HUDEP-2 (cell line): Measurements from ENCODE around the gene NTPCR.

Experiments used
- DNase-seq, 76 experiments: peaks; one replicate each; lab custom pipeline; 2025; ENCODE audit not compliant: unreplicated experiment in 76 of 76; lab: John Stamatoyannopoulos, UW

Gene NTPCR

GRCh38 chr1:232956081-232956480 is 5.7 kb downstream of the NTPCR start:
- no peak for DNase-seq

GRCh38 chr1:232958067-232958466 is 7.7 kb downstream of the NTPCR start:
- no peak for DNase-seq

DNA sequence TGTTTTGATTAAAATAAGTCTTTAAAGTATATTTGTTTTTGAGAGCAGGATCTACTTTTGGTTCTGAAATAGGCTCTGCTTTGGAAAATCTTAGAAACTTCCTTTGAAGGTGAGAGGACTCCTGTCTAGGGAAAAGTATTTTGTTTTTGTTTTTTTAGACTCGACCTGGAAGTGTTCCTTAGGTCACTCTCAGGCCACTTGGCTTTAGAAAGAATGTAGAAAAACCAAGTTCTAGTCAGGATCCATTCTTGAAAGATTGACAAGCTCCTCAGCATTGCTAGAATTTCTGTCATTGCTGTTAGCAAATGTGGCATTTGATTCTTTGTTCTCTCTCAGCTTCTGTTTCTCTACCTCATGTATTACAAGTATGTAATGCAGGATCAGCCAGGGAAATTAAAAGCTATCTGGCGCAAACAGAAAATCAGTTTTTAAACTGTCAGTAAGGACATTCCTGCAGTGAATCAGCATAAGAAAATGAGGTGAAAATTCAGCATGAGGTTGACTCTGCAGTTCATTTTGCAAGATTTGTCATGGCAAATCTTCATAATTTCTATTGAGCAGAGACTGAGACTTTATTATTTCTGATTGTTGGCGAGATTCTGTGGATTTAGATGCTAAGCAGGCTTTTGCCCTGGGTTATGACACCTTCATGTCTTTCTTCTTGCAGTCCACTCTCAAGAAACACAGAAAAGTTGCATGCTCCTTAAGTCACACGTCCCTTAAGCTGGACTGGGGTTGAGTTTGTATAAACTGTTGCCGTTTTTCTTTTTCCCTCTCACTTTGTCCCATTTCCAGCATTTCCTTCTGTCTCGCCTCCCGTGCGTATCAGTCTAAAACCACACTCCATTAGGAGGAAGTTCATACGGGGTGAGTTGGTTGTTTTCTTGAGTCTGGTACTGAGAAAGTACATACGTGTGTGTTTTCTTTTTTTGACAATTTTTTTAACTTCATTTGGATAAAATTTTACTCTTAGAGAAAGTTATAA is 12.6 kb downstream of the NTPCR start:
- no peak for DNase-seq

GRCh38 chr1:232964601-232965000 is 14.2 kb downstream of the NTPCR start:
- no peak for DNase-seq

- no peak for DNase-seq
These were observed 14.9 kb downstream of the NTPCR start for GRCh38 chr1:232965124-232965911.

DNA sequence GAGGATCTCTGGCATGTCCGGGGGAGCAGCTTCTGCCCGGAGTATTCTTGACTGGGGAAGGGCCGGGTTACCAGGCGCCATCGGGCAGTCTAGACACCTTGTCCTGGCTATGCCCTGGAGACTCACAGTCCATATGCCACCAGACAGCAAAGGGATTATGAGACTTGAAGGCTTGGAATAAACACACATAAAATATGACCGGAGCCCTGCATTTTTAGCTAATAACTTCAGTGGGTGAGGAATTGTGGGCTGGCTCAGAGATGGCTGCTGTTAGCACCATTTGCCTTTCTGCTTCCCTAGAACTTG is 15.5 kb downstream of the NTPCR start:
- no peak for DNase-seq

DNA sequence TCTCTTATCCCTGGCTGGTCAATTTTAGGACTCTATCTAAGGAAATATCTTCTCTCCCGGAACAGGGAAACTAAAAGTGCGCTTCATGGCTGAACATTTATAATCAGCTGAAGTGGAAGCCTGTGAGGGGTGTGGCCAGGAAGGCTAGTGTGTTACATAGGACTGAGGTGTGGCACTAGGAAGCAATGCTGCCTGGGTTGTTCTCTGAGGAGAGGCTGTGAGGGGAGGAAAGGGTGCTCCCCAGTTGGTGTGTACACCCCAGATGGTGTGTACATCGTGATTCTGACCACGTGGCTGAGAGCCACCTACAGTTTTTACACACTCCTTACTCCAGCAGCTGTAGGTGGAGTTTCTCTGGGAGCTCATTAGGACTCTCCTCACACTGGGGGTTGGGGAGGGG is 16.3 kb downstream of the NTPCR start:
- no peak for DNase-seq

GRCh38 chr1:232968391-232968790 is 18.0 kb downstream of the NTPCR start:
- no peak for DNase-seq

DNA sequence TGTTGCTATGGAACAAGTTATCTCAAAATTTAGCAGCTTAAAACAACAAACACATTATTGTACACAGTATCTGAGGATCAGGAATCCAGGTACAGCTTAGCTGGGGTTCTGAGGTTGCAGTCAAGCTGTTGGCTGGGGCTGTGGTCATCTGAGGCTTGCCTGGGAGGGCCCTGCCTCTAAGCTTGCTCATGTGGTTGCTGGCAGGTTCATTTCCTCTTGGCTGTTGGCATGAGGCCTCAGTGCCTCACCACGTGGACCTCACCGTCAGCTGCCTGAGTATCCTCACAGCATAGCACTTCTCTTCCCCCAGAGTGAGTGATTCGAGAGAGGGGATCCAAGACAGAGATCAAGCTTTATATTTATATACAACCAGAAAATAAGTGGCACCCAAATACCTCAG is 18.6 kb downstream of the NTPCR start:
- peak in 20 of 76 experiments; percentile 1 to 47 (median 15) for DNase-seq

- DNase-seq, result no peak
These were observed 19.4 kb downstream of the NTPCR start for GRCh38 chr1:232969799-232970198.

DNA sequence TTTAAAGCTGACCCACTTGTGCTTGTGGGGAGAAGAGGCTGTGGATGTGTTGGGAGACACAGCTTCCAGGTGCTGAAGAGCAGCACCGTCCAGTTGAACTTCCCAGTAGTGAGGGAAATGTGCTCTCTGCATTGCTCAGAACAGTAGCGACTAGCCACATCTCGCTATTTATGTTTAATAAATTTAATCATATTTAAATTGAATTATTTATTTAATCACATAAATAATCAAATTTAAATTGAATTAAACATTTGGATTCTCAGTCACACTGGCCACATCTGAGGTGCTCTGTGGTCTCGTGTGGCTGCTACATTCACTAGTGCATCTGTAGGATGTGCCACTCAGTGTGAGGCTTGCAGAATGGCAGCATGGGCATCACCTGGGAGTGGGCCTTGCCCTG is 20.1 kb downstream of the NTPCR start:
- no peak for DNase-seq

DNA sequence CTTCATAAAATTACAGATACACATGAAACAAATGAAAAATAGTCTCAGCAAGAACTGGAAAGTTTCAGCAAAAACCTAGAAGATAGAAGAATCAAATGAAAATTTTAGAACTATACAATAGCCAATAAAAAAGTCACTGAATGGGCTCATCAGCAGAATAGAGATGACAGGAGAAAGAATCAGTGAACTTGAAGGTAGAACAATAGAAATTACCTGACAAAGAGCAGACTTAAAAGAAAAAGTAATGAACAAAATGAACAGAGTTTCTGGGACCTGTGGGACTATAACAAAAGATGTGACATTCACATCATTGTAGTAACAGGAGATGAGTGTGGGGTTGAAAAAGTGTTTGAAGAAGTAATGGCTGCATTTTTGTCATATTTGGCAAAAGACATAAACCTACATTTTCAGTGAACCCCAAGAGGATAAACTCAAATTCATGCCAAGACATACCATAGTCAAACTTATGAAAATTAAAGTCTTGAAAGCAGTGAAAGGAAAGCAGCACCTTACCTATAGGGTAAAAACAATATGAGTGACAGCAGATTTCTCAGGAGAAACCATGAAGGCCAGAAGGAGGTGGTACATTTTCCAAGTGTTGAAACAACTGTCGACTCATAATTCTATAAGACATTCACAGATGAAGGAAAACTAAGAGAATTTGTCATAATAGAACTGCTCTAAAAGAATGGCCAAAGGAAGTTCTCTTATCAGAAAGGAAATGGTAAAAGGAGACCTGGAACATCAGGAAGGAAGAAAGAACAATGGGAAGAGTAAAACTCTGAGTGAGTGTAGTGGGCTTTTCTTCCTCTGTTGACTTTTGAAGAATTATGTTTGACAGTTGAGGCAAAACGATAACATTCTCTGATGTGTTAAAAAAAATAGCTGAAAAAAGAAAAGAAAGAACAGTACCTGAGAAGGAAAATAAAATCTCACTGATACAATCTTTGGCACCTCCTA is 23.5 kb downstream of the NTPCR start:
- DNase-seq, result no peak

DNA sequence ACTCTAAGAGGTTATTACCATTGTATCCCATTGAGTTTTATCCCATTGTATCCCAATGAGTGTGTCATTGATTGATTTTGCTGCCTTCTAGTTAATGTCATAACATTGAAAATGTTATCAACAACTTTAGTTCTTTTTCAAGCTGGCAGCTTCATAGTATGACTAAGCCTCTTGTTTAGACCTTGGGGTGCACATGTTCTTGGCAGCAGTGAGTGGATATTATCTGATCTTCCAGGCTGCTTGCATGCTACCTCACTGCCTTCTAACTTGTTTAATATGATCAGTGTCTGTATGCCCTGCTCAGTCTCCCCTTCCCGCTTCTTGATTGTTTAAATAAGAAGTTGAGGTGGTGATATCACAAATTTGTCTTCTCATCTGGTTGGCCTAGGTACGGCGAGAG is 24.6 kb downstream of the NTPCR start:
- DNase-seq, result peak in 39 of 76 experiments; percentile 3 to 72 (median 32)

GRCh38 chr1:232978091-232978634 is 27.8 kb downstream of the NTPCR start:
- DNase-seq, result no peak

DNA sequence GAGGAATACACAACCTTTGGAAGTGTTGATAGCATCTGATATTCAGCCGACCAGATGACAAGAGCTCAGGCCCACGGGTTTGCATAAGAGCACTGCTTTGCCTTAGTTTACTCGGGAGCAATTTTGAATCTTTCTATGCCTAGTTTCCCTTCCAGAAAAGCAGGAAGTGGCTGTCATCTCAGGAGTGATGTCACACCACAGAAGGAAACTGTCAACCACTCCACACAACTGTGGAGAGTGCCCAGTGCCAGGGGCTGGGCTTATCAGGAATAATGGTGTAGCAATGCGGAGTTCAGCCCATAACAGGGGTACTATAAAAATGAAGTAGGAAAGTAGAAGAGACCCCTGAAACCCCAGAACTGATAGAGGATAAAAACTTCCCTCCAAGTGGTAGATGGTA is 28.4 kb downstream of the NTPCR start:
- DNase-seq, result no peak

DNA sequence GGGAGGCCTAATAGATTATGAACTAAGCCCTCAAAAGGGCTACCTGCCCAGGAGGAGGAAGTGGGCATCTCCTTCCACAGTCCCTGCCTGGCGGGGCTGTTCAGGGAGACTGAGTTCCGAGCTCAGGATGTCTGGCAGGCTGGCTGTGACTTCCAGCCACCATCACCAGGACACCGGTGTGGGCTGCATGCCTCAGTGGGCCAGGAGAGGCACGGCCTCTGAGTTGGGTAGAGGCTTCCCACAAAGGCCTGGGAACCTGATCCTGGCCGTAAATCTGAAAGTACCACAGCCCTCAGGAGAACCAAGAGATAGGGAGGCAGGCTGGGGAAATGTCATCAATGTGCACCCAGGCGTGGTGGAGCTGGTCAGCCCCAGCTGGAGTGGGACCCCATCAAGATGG is 29.1 kb downstream of the NTPCR start:
- DNase-seq, result no peak

DNA sequence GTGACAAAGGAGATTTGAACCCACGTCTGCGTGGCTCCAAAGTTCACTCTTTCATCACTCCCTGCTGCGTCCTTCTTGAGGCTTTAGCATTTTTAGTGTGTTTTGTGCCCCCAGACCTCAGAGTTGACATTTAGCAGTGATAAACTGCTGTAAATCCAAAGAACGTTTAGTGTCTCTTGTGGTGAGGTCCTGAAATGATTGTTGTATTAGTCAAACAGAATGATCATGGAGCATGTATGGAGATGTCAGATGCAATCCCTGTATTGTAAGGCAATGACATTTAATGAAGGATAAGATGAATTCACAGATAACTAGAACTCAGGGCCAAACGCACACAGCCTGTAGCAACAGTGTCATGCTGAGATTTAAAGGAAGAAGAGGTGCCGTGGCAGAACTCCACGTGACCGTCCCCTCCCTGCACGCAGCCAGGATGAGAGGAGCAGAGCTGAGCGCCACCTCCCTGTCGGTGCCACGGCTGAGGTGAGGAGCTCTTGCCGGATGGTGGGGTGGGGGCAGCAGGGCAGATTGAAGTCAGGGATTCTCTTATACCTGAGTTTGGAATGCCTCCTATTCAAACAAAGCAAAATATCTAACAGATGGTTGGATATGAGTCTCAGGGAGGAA is 30.1 kb downstream of the NTPCR start:
- no peak for DNase-seq

- no peak for DNase-seq
These were observed 30.7 kb downstream of the NTPCR start for GRCh38 chr1:232980986-232981560.

GRCh38 chr1:232982238-232982944 is 32.0 kb downstream of the NTPCR start:
- no peak for DNase-seq
